Osteoblast (primary cell): ENCODE data around the gene PRPSAP1. TPM values are rescaled to one million over a fixed set of nuclear protein-coding genes. Genes with fewer than 3 reads are reported as not detected.
A peak's percentile ranks its signal among the peaks of the same experiment; 100 is the strongest.

Experiments used
- DNase-seq: peaks from one replicate; pipeline ENCODE4 v3.0.0; 2011; ENCODE audit warnings: low spot score, mixed read lengths; ENCODE audit not compliant: insufficient read length; ENCODE audit errors: missing footprints
- H2AFZ ChIP-seq: 2 replicates; pipeline ENCODE4 v1.6.0; 2011; ENCODE audit warnings: mild to moderate bottlenecking, low read length
- H3K27ac ChIP-seq: 2 replicates; pipeline ENCODE4 v1.5.1; 2011; ENCODE audit warnings: mild to moderate bottlenecking, low read depth, low read length, moderate library complexity
- H3K27me3 ChIP-seq: 2 replicates; pipeline ENCODE4 v1.6.0; 2012; ENCODE audit warnings: mild to moderate bottlenecking, control low read depth, inconsistent platforms, low read length, moderate library complexity; ENCODE audit not compliant: insufficient read depth
- H3K36me3 ChIP-seq: 2 replicates; pipeline ENCODE4 v1.5.1; 2011; ENCODE audit warnings: mild to moderate bottlenecking, low read length, control low read depth, moderate library complexity; ENCODE audit not compliant: insufficient read depth
- H3K4me1 ChIP-seq: 2 replicates; pipeline ENCODE4 v1.5.1; 2011; ENCODE audit warnings: mild to moderate bottlenecking, low read length, control low read depth, moderate library complexity; ENCODE audit not compliant: insufficient read depth
- H3K4me2 ChIP-seq: 2 replicates; pipeline ENCODE4 v1.6.0; 2011; ENCODE audit warnings: mild to moderate bottlenecking, low read length; ENCODE audit not compliant: insufficient read depth
- H3K4me3 ChIP-seq: fragments of 200-600 bp; sonication (generic); 3 replicates; pipeline ENCODE4 v1.5.1; 2012; ENCODE audit warnings: mild to moderate bottlenecking, low read length, inconsistent platforms; ENCODE audit not compliant: insufficient read depth
- H3K79me2 ChIP-seq: 2 replicates; pipeline ENCODE4 v1.6.0; 2012; ENCODE audit warnings: mild to moderate bottlenecking, low read length, control low read depth, inconsistent platforms; ENCODE audit not compliant: insufficient read depth
- H3K9me3 ChIP-seq: 2 replicates; pipeline ENCODE4 v1.5.1; 2011; ENCODE audit warnings: low read depth, low read length, control low read depth
- H4K20me1 ChIP-seq: 2 replicates; pipeline ENCODE4 v1.6.0; 2012; ENCODE audit warnings: mild to moderate bottlenecking, low read length, control low read depth; ENCODE audit not compliant: insufficient read depth
- CTCF ChIP-seq: IDR thresholded peaks from 2 replicates; pipeline ENCODE4 v1.5.1; 2011; ENCODE audit warnings: mild to moderate bottlenecking, low read depth, low read length, moderate library complexity; ENCODE audit errors: extremely low read depth
- total RNA-seq: library from RNA; depleted of rRNA; stranded (reverse); fragments of >200 nt; gene quantifications from 2 replicates; pipeline ENCODE4 v1.2.3, GENCODE V29; 2012

The PRPSAP1 gene
- total RNA-seq, 1 donor, result 79.6 TPM

GRCh38 chr17:76367642-76368041 lies 13.9 kb upstream of the PRPSAP1 start:
- no peak overlapping the region for H2AFZ ChIP-seq
- no peak for DNase-seq
- peaks cover 27% of the 10 kb centered on the region for H3K4me1 ChIP-seq
- no peaks in the 10 kb centered on the region for H3K79me2 ChIP-seq
- no peak overlapping the region for H3K4me2 ChIP-seq
- H3K36me3 ChIP-seq, result no peaks in the 10 kb centered on the region
- no peaks in the 10 kb centered on the region for H4K20me1 ChIP-seq
- no peaks in the 10 kb centered on the region for H3K9me3 ChIP-seq
- H3K4me3 ChIP-seq, result no peak overlapping the region
- H3K27me3 ChIP-seq, result no peaks in the 10 kb centered on the region
- no peak overlapping the region for H3K27ac ChIP-seq
- no peak for TF ChIP-seq CTCF

- DNase-seq, result no peak
- H3K27me3 ChIP-seq, result no peaks in the 10 kb centered on the region
- peaks cover 17% of the 10 kb centered on the region for H3K4me1 ChIP-seq
- no peak overlapping the region for H3K27ac ChIP-seq
- no peaks in the 10 kb centered on the region for H3K9me3 ChIP-seq
- TF ChIP-seq CTCF, result no peak
- H3K4me3 ChIP-seq, result no peak overlapping the region
- H2AFZ ChIP-seq, result no peak overlapping the region
- no peaks in the 10 kb centered on the region for H4K20me1 ChIP-seq
- H3K36me3 ChIP-seq, result no peaks in the 10 kb centered on the region
- H3K4me2 ChIP-seq, result no peak overlapping the region
- no peaks in the 10 kb centered on the region for H3K79me2 ChIP-seq
Observed at GRCh38 chr17:76366247-76366646, 12.5 kb upstream of the PRPSAP1 start.

GRCh38 chr17:76365256-76365903 lies 11.7 kb upstream of the PRPSAP1 start:
- Histone ChIP-seq H3K27me3 (no peaks in the 10 kb centered on the region), H3K9me3 (no peaks in the 10 kb centered on the region), H3K27ac (no peak overlapping the region), H3K4me2 (no peak overlapping the region), H2AFZ (no peak overlapping the region), H4K20me1 (no peaks in the 10 kb centered on the region), H3K36me3 (no peaks in the 10 kb centered on the region), H3K4me3 (no peak overlapping the region), H3K79me2 (no peaks in the 10 kb centered on the region), H3K4me1 (peaks cover 13% of the 10 kb centered on the region)
- no peak for DNase-seq
- TF ChIP-seq CTCF, result peak; percentile 37

- Histone ChIP-seq H4K20me1 (no peaks in the 10 kb centered on the region), H3K27ac (no peak overlapping the region), H3K4me1 (peaks cover 6% of the 10 kb centered on the region), H3K4me3 (no peak overlapping the region), H3K9me3 (no peaks in the 10 kb centered on the region), H2AFZ (no peak overlapping the region), H3K27me3 (no peaks in the 10 kb centered on the region), H3K79me2 (no peaks in the 10 kb centered on the region), H3K36me3 (no peaks in the 10 kb centered on the region), H3K4me2 (no peak overlapping the region)
- TF ChIP-seq CTCF, result no peak
- DNase-seq, result no peak
Observed at GRCh38 chr17:76363107-76363842, 9.6 kb upstream of the PRPSAP1 start.
